SK-N-SH treated with all-trans-retinoic acid at 6 μM for 48 hours (cell line): ENCODE data around the gene HESX1.

Experiments used
- ATAC-seq: fragments of 200-7000 bp; cut with Tn5 transposase; 3 replicates; pipeline ENCODE4 v1.9.1; 2020; ENCODE audit warnings: mild to moderate bottlenecking, moderate library complexity
- ARNTL ChIP-seq: fragments of 450-650 bp; formaldehyde crosslinking; IDR thresholded peaks from 2 replicates; pipeline ENCODE4 v1.5.0; 2020; ENCODE audit warnings: low read depth, mild to moderate bottlenecking, moderate library complexity, borderline replicate concordance
- BACH2 ChIP-seq: fragments of 250-450 bp; sonication (Bioruptor Pico); IDR thresholded peaks from 2 replicates; pipeline ENCODE4 v1.9.0; 2021; ENCODE audit warnings: mild to moderate bottlenecking, borderline replicate concordance
- CSDC2 ChIP-seq: fragments of 250-450 bp; sonication (Bioruptor Pico); IDR thresholded peaks from 2 replicates; pipeline ENCODE4 v1.5.0; 2020; ENCODE audit warnings: mild to moderate bottlenecking, moderate library complexity
- ESRRG ChIP-seq: fragments of 250-450 bp; sonication (Bioruptor Pico); IDR thresholded peaks from 2 replicates; pipeline ENCODE4 v1.6.1; 2021; ENCODE audit warnings: mild to moderate bottlenecking
- ISL1 ChIP-seq: fragments of 250-450 bp; sonication (Bioruptor Pico); IDR thresholded peaks from 2 replicates; pipeline ENCODE4 v2.1.2; 2022; ENCODE audit warnings: mild to moderate bottlenecking, moderate library complexity
- OSR1 ChIP-seq: fragments of 250-450 bp; sonication (Bioruptor Pico); IDR thresholded peaks from 2 replicates; pipeline ENCODE4 v1.8.0; 2022; ENCODE audit warnings: moderate library complexity, mild to moderate bottlenecking, inconsistent platforms
- PPARA ChIP-seq: fragments of 250-450 bp; sonication (Bioruptor Pico); IDR thresholded peaks from 2 replicates; pipeline ENCODE4 v1.5.0; 2020; ENCODE audit warnings: mild to moderate bottlenecking, borderline replicate concordance
- TCF4 ChIP-seq: fragments of 250-450 bp; sonication (Bioruptor Pico); IDR thresholded peaks from 2 replicates; pipeline ENCODE4 v1.8.0; 2021; ENCODE audit warnings: mild to moderate bottlenecking, moderate library complexity, borderline replicate concordance
- TOX ChIP-seq: fragments of 250-450 bp; sonication (Bioruptor Pico); IDR thresholded peaks from 2 replicates; pipeline ENCODE4 v1.8.0; 2021; ENCODE audit warnings: mild to moderate bottlenecking, moderate library complexity, borderline replicate concordance
- ZFP30 ChIP-seq: fragments of 450-650 bp; formaldehyde crosslinking; IDR thresholded peaks from 2 replicates; pipeline ENCODE4 v1.5.0; 2022; ENCODE audit warnings: mild to moderate bottlenecking, moderate library complexity
- ZNF8 ChIP-seq: fragments of 450-650 bp; formaldehyde crosslinking; IDR thresholded peaks from 2 replicates; pipeline ENCODE4 v1.5.0; 2020; ENCODE audit warnings: mild to moderate bottlenecking, moderate library complexity
- TF ChIP-seq, protein P1 (sequence below): fragments of 250-450 bp; sonication (Bioruptor Pico); IDR thresholded peaks from 2 replicates; pipeline ENCODE4 v1.5.0; 2020; ENCODE audit warnings: mild to moderate bottlenecking, moderate library complexity
- TF ChIP-seq, protein P2 (sequence below): fragments of 250-450 bp; sonication (Bioruptor Pico); IDR thresholded peaks from 2 replicates; pipeline ENCODE4 v1.5.1; 2020; ENCODE audit warnings: low read depth, mild to moderate bottlenecking, moderate library complexity
- TF ChIP-seq, protein P3 (sequence below): fragments of 250-450 bp; sonication (Bioruptor Pico); IDR thresholded peaks from 2 replicates; pipeline ENCODE4 v1.5.1; 2021; ENCODE audit warnings: mild to moderate bottlenecking, moderate library complexity

Gene HESX1

GRCh38 chr3:57227204-57227929, 27.6 kb upstream of the HESX1 start, which contains the start of gene APPL1 (continued):
- TF ChIP-seq, protein P1, sequence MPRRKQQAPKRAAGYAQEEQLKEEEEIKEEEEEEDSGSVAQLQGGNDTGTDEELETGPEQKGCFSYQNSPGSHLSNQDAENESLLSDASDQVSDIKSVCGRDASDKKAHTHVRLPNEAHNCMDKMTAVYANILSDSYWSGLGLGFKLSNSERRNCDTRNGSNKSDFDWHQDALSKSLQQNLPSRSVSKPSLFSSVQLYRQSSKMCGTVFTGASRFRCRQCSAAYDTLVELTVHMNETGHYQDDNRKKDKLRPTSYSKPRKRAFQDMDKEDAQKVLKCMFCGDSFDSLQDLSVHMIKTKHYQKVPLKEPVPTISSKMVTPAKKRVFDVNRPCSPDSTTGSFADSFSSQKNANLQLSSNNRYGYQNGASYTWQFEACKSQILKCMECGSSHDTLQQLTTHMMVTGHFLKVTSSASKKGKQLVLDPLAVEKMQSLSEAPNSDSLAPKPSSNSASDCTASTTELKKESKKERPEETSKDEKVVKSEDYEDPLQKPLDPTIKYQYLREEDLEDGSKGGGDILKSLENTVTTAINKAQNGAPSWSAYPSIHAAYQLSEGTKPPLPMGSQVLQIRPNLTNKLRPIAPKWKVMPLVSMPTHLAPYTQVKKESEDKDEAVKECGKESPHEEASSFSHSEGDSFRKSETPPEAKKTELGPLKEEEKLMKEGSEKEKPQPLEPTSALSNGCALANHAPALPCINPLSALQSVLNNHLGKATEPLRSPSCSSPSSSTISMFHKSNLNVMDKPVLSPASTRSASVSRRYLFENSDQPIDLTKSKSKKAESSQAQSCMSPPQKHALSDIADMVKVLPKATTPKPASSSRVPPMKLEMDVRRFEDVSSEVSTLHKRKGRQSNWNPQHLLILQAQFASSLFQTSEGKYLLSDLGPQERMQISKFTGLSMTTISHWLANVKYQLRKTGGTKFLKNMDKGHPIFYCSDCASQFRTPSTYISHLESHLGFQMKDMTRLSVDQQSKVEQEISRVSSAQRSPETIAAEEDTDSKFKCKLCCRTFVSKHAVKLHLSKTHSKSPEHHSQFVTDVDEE (CRISPR knock-in tag): no peak

GRCh38 chr3:57226176-57226575, 26.4 kb upstream of the HESX1 start:
- TF ChIP-seq, protein P2, sequence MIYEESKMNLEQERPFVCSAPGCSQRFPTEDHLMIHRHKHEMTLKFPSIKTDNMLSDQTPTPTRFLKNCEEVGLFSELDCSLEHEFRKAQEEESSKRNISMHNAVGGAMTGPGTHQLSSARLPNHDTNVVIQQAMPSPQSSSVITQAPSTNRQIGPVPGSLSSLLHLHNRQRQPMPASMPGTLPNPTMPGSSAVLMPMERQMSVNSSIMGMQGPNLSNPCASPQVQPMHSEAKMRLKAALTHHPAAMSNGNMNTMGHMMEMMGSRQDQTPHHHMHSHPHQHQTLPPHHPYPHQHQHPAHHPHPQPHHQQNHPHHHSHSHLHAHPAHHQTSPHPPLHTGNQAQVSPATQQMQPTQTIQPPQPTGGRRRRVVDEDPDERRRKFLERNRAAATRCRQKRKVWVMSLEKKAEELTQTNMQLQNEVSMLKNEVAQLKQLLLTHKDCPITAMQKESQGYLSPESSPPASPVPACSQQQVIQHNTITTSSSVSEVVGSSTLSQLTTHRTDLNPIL (CRISPR knock-in tag): no peak
- TF ChIP-seq OSR1 (CRISPR knock-in tag) (no peak), TOX (CRISPR knock-in tag) (no peak), PPARA (CRISPR knock-in tag) (no peak), ARNTL (no peak)
- TF ChIP-seq, protein P3, sequence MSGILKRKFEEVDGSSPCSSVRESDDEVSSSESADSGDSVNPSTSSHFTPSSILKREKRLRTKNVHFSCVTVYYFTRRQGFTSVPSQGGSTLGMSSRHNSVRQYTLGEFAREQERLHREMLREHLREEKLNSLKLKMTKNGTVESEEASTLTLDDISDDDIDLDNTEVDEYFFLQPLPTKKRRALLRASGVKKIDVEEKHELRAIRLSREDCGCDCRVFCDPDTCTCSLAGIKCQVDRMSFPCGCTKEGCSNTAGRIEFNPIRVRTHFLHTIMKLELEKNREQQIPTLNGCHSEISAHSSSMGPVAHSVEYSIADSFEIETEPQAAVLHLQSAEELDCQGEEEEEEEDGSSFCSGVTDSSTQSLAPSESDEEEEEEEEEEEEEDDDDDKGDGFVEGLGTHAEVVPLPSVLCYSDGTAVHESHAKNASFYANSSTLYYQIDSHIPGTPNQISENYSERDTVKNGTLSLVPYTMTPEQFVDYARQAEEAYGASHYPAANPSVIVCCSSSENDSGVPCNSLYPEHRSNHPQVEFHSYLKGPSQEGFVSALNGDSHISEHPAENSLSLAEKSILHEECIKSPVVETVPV (CRISPR knock-in tag): no peak

DNA sequence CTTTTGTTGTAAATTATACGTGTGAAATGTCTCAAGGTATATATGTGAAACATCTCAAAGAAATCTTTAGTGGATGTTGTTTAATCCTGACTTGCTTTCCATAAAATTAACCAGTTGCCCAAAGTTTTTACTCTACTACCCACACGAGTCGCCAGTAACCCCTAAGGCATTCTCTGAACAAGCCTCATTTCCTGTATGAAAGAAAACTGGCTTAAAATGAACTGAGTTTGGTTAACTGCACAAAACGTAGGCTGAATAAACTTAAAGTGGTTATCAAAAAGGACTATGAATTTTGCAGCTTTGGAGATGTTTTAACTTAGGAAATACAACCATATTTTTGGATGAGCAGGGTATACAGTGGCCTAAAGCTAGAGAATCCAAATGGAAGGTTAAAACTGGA, 25.1 kb upstream of the HESX1 start:
- TF ChIP-seq CSDC2 (CRISPR knock-in tag) (no peak), BACH2 (CRISPR knock-in tag) (no peak), ESRRG (CRISPR knock-in tag) (no peak), TCF4 (no peak), PPARA (CRISPR knock-in tag) (no peak), TOX (CRISPR knock-in tag) (no peak)
- TF ChIP-seq, protein P1 (CRISPR knock-in tag): no peak
- TF ChIP-seq, all 23 proteins: peak for 0
- no peak for ATAC-seq

More at GRCh38 chr3:57226176-57226575, 26.4 kb upstream of the HESX1 start:
- ATAC-seq: no peak

DNA sequence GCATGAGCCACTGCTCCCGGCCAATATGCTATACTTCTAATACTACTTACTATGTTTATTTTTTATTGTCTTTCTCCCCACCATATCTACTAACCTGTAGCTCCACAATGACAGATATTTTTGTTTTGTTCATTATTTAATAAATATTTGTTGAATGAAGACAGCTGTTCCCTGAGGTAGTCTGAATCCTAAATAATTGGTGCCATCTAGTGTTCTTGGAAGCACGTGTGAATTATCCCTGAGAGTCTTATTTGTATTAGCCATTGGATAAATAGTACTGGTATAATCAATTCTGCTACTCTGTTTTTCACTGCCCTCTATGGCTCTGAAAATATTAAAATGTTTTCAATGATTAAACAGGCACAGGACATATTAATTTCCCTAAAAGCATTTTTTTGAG, 22.1 kb upstream of the HESX1 start:
- peak; percentile 63; the same call in 2 of the 3 replicates for ATAC-seq
- TF ChIP-seq ESRRG (CRISPR knock-in tag): no peak
- TF ChIP-seq ZNF8: no peak
- no peak for TF ChIP-seq ZFP30 (CRISPR knock-in tag)
- TF ChIP-seq ISL1 (CRISPR knock-in tag): no peak
- TF ChIP-seq, protein P1 (CRISPR knock-in tag): no peak
